GM21528 (cell line): ENCODE data around the gene GPR6.

ENCODE experiments used
- ATAC-seq: cut with Tn5 transposase; IDR thresholded peaks from one replicate; pipeline ENCODE4 v1.9.1; 2021; ENCODE audit warnings: mild to moderate bottlenecking, moderate library complexity; ENCODE audit not compliant: unreplicated experiment, low FRiP score

Gene GPR6

GRCh38 chr6:109998159-109998785 lies 20.2 kb downstream of the GPR6 start:
- no peak for ATAC-seq

- ATAC-seq = no peak
Measured at GRCh38 chr6:109999740-110000139, 21.6 kb downstream of the GPR6 start.

GRCh38 chr6:110002676-110003075 lies 24.6 kb downstream of the GPR6 start:
- no peak for ATAC-seq

GRCh38 chr6:110013386-110013785 lies 35.3 kb downstream of the GPR6 start:
- no peak for ATAC-seq

- ATAC-seq = no peak
Measured at GRCh38 chr6:110015206-110015605, 37.1 kb downstream of the GPR6 start.

DNA sequence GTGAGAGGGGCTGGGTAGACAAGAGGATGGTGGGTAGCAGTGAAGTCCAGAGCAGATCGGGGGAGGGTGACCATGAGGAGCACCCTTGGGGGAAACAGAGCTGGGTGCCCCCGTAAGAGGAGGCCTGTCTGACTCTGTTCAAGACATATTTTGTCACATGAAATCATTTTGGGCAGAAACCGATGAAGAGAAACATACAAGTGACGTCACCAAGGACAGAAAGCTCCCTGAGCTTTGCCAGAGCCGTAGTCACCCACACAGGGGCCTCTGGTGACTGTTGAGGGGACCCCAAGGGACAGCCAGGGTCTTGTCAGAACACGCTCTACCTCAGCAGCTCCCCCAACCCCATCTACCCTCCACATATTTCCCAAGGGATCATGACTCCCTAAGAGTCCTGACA lies 39.2 kb downstream of the GPR6 start:
- ATAC-seq = no peak

GRCh38 chr6:110017946-110018345 lies 39.8 kb downstream of the GPR6 start:
- no peak for ATAC-seq

GRCh38 chr6:110018486-110018885 lies 40.4 kb downstream of the GPR6 start:
- ATAC-seq = no peak

- no peak for ATAC-seq
Measured at GRCh38 chr6:110020888-110021287, 42.8 kb downstream of the GPR6 start.

DNA sequence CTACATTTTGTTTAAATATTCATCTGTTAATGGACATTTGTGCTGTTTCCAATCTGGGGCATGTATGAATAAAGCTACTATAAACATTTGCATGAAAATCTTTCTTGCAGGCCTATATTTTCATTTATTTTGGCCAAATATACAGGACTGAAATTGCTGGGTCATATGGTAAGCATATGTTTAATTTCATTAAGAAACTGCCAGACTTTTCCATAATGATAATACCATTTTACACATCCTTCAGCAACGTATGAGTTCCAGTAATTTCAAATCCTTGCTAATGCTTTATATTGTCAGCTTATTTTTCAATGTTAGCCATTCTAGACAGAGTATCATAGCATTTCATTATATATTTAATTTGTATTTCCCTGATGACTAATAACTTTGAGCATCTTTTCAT lies 51.0 kb downstream of the GPR6 start:
- ATAC-seq = no peak
